ENCODE results near the gene AMOTL1. TPM values are rescaled to one million over a fixed set of nuclear protein-coding genes. Genes with fewer than 3 reads are reported as not detected.

AMOTL1 gene
- total RNA-seq, 3 donors from 2014 or later = 0.25 to 0.73 (median 0.69) TPM

DNA sequence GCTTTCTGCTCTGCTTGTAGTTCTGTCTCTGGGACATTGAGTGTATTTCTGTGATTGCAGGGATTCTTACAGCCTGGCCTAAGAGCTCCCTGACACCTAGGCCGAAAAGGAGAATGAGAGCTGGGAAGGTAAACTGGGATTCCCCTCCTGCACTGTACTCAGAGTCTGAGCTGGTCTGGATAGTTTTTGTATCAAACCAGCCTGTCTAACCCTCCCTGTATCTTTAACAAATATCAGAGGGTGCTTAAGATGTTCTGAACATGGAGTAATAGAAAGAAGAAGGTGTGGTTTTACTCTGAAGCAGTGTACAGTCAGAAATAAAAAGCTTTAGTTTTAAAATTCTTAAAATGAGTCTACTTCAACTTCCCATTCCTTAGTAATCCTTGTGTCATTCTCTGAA, 57.3 kb downstream of the AMOTL1 start:
- no peaks in the 10 kb centered on the region for H3K9me3 Mint-ChIP-seq
- no peak for ATAC-seq
- H3K36me3 Mint-ChIP-seq (ENCODE audit: insufficient read depth) = no peaks in the 10 kb centered on the region
- no peaks in the 10 kb centered on the region for H3K4me1 Mint-ChIP-seq (ENCODE audit: low read depth)
- no peak for DNase-seq
- H3K4me3 Mint-ChIP-seq = no peak overlapping the region
- peaks cover 4% of the 10 kb centered on the region for H3K27me3 Mint-ChIP-seq (ENCODE audit: low read depth)

DNA sequence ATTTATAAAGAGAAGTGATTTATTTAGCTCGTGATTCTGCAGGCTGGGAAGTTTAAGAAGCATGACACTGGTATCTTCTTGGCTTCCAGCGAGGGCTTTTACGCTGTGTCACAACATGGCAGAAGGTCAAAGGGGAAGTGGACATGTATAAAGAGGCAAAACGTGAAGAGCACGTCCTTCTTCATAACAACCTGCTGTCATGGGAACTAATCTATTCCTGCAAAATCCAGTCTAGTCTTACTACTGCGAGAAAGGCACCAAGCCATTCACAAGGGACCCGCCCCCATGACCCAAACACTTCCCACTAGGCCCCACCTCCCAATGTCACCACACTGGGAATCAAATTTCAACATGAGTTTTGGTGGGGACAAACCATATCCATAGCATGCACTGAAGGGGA, 58.3 kb downstream of the AMOTL1 start:
- H3K9me3 Mint-ChIP-seq = no peaks in the 10 kb centered on the region
- H3K27me3 Mint-ChIP-seq (ENCODE audit: low read depth) = peaks cover 4% of the 10 kb centered on the region
- H3K4me1 Mint-ChIP-seq (ENCODE audit: low read depth) = no peaks in the 10 kb centered on the region
- DNase-seq = no peak
- H3K36me3 Mint-ChIP-seq (ENCODE audit: insufficient read depth) = no peaks in the 10 kb centered on the region
- no peak overlapping the region for H3K4me3 Mint-ChIP-seq
- no peak for ATAC-seq

DNA sequence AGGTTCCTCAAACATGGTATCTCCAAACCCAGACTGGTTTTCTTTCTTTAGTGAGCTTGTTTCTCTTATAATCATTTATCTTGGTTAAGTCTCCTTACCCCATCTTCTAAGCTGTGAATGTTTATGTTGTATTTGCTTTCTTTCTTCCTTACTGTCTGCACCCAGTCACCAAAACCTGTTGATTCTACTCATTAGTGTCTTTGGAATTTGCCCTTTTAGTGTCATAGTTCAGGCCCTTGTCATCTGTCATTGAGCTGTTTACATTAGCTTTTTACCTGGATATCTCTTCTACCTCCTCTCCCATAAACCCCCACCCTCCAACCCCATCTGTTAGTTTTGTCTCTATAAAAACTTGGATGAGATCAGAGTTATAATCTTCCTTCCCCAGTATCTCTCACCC, 59.9 kb downstream of the AMOTL1 start:
- Mint-ChIP-seq H3K9me3 (no peaks in the 10 kb centered on the region), H3K27me3 (ENCODE audit: low read depth) (peaks cover 4% of the 10 kb centered on the region), H3K4me3 (no peak overlapping the region), H3K36me3 (ENCODE audit: insufficient read depth) (no peaks in the 10 kb centered on the region), H3K4me1 (ENCODE audit: low read depth) (no peaks in the 10 kb centered on the region)
- ATAC-seq = no peak
- DNase-seq = no peak

DNA sequence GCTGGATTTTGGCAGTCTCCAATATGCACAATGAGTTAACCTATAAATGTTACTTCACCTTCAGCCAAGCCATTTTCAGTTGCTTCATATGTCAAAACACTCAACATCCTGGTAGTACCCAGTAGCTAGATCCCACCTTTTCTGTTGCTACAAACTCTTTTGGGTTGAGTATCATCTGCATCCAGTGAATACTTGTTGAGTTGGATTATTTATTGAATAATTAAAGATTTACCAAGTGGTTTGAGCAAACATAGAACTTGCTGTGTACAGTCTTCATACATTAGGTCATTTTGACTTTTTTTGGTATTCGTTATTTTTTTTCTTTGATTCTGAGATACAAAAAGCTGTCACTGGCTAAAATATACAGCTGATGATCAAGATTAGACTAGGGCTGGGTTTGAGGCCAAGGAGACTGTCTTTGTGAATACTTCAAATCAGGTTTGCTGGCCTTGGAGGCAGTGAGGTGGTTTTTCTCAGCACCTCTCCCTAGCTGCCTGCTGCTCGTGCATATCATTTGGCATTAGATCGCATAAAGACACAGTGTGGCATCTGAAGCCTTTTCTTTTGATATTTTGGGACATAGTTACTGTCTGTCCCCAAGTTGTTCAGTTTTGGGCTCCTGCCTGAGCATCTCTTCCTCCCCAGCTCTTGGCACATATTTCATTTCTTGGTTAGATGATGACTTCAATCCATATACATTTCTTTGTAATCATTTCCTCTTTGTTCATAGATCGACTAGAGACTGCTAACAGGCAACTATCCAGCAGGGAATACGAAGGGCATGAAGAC, 62.8 kb downstream of the AMOTL1 start:
- Mint-ChIP-seq H3K4me3 (no peak overlapping the region), H3K4me1 (ENCODE audit: low read depth) (no peaks in the 10 kb centered on the region), H3K9me3 (no peaks in the 10 kb centered on the region), H3K36me3 (ENCODE audit: insufficient read depth) (no peaks in the 10 kb centered on the region), H3K27me3 (ENCODE audit: low read depth) (peaks cover 4% of the 10 kb centered on the region)
- ATAC-seq (no peak), DNase-seq (no peak)

DNA sequence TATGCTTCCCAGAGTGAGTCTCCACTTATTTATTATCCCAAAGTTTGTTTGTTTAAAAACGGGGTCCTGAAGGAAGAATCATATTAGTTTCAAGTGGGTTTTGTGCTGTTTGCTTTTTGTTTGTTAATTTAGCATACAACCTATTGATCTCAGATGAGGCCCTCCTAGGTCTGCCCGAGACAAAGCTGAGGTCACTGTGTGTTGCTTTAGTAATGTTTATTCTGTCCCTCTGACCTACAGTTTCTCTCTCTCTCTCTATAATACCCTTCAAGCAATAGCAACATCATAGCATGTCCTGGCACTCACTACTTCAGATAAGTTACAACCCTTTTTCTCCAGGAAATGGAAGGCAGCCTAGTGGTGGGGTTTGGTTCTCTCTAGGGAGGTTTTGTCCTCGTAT, 63.4 kb downstream of the AMOTL1 start:
- H3K9me3 Mint-ChIP-seq = no peaks in the 10 kb centered on the region
- ATAC-seq = no peak
- peaks cover 4% of the 10 kb centered on the region for H3K27me3 Mint-ChIP-seq (ENCODE audit: low read depth)
- H3K36me3 Mint-ChIP-seq (ENCODE audit: insufficient read depth) = no peaks in the 10 kb centered on the region
- DNase-seq = no peak
- no peaks in the 10 kb centered on the region for H3K4me1 Mint-ChIP-seq (ENCODE audit: low read depth)
- H3K4me3 Mint-ChIP-seq = no peak overlapping the region

DNA sequence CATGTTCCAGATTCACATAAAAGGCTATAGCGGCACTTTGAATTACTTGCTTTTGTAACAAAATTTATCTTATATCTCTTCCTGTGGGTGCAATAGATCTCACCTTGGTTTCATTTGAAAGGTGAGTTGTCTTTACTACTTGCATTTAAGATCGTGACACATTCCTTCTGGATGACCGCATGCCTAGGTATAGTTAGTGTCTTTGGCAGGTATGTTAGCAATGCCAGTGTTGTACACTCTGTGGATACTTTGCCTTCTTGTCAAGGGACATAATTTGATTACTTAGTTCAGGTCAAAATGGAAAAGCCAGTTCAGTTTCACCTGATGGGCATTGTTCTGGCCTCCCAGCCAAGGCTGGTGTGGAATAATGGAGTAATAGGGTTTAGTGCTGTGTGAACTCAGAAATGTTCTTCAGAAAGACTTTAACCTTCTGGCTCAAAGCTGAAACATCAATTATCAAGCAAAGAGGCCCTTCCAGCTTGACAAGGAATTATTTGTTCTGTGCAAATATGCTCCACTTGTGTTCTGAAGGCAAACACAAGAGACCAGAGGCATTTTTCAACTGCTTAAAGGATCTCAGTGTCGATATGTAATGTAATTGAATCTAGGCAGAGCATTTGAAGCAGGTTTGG, 64.6 kb downstream of the AMOTL1 start:
- no peak for DNase-seq

DNA sequence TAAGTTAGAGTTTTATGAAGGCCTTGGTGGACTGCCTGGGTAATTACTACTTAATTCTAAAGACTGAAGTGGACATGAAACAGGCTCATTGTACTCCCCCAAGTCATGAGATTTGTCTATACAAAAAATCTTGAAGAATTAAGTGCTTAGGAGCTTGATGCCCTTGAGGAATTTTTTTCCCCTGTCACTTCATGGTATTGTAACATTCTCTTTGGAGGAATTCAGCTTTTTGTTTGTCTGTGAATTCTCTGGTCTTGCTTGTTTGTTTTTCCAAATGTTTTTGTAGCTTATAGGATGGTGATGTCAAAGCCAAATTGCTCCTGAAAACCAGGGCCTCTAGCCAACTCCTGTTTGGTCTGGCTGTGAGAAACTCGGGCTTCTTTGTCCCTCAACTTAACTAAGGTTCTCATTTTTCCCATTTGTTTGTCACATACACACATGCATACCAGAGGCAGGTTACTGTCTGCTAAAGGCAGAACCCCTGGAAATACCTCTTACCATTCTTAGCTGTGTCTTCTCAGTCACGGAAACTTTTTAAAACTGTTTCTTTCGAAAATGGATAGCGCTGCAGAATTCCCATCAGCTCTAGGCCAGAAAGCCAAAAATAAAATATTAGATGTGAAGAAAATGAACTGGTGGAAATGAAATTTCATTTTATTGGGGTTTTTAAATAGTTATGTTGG, 66.9 kb downstream of the AMOTL1 start:
- Mint-ChIP-seq H3K36me3 (ENCODE audit: insufficient read depth) (no peaks in the 10 kb centered on the region), H3K4me1 (ENCODE audit: low read depth) (no peaks in the 10 kb centered on the region), H3K4me3 (no peak overlapping the region), H3K9me3 (no peaks in the 10 kb centered on the region), H3K27me3 (ENCODE audit: low read depth) (no peaks in the 10 kb centered on the region)
- ATAC-seq (no peak), DNase-seq (no peak)

More for the DNA sequence above, 64.6 kb downstream of the AMOTL1 start:
- Mint-ChIP-seq H3K9me3 (no peaks in the 10 kb centered on the region), H3K27me3 (ENCODE audit: low read depth) (peaks cover 4% of the 10 kb centered on the region), H3K4me1 (ENCODE audit: low read depth) (no peaks in the 10 kb centered on the region), H3K36me3 (ENCODE audit: insufficient read depth) (no peaks in the 10 kb centered on the region), H3K4me3 (no peak overlapping the region)
- no peak for ATAC-seq

DNA sequence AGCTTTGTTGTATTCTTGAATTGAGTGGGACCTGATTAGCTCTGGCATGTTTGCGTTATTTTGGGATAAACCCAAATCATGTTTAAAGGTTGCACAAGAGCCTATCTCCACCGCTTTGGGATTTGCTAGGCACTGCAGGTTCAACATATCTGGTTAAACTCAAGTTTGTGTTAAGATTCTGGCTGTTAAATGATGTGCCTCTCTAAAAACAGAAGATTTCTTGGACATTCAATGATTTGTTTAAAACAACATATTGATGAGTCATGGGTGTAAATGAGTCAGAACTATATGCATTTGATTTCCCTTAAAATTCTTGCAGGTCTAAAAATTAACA, 67.4 kb downstream of the AMOTL1 start:
- no peaks in the 10 kb centered on the region for H3K27me3 Mint-ChIP-seq (ENCODE audit: low read depth)
- no peak for DNase-seq
- H3K36me3 Mint-ChIP-seq (ENCODE audit: insufficient read depth) = no peaks in the 10 kb centered on the region
- H3K4me3 Mint-ChIP-seq = no peak overlapping the region
- no peak for ATAC-seq
- H3K4me1 Mint-ChIP-seq (ENCODE audit: low read depth) = no peaks in the 10 kb centered on the region
- H3K9me3 Mint-ChIP-seq = no peaks in the 10 kb centered on the region

DNA sequence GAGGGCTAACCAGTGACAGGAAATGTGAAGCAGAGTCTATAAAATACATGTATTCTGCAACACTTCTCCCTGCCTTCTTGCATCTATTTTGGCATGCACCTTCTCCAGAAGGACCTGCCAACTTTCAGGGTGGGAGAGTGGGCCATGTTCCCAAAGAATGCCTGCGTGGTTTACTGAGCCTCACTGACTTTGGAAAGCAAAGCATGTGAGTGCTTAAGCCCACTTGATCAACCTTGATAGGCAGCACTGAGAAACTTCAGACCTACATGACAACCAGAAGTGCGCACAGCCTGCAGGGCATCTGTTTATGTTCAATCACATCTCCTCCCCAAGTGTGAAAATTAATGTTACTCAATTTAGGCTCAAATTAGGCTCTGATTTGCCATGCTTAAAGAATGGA, 69.2 kb downstream of the AMOTL1 start:
- Mint-ChIP-seq H3K9me3 (no peaks in the 10 kb centered on the region), H3K36me3 (ENCODE audit: insufficient read depth) (no peaks in the 10 kb centered on the region), H3K27me3 (ENCODE audit: low read depth) (no peaks in the 10 kb centered on the region), H3K4me3 (no peak overlapping the region), H3K4me1 (ENCODE audit: low read depth) (no peaks in the 10 kb centered on the region)
- DNase-seq (no peak), ATAC-seq (no peak)

DNA sequence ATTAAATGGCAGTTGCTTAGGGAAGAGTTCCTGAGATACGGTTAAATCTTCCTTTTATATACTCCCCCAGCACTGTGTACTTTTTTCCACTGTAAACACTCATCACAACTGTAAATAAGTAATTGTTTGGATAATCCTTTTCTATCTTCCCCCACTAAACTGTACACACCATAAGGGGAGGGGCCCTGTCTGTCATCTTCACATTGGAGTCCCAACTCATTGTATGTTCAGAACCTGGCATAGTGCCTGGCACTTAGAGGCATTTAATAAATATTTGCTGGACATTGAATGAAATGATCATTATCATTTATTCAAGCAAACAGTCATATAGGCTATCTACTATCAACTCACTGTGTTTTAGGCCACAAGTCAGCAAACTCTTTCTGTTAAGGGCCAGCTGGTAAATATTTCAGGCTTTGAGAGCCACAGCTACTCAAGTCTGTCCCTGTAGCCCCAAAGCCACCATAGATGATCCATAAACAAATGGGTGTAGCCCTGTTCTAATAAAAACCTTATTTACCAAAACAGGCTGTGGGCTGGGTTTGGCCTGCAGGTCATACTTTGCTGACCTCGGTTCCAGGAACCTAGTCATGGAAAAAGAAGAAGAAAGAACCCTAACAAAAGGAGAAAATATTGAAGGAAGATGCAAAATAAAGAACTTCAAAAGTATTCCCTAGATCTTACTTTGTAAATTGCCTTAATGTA, 70.0 kb downstream of the AMOTL1 start:
- no peaks in the 10 kb centered on the region for H3K36me3 Mint-ChIP-seq (ENCODE audit: insufficient read depth)
- no peak for ATAC-seq
- no peak overlapping the region for H3K4me3 Mint-ChIP-seq

DNA sequence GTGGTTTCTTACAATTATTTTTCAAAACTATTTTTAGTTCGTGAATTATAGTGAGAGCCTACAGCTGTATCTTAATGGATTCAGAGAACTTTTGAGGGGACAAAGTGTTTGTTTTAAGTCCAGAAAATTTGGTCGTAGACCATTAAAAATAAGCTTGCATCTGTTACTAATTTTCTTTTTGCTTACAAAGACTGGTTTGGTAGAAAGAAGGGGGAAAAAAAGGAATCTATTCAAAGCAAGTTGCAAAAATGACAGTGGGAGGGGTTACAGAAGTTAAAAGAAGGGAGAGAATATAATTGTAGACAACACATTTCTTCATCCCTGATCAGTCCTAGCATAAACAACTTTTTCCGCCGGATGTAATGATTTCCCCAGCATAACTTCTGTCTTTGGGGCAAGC, 72.1 kb downstream of the AMOTL1 start:
- no peak for ATAC-seq
- H3K4me1 Mint-ChIP-seq (ENCODE audit: low read depth) = no peaks in the 10 kb centered on the region
- H3K4me3 Mint-ChIP-seq = no peak overlapping the region
- DNase-seq = no peak
- no peaks in the 10 kb centered on the region for H3K9me3 Mint-ChIP-seq
- no peaks in the 10 kb centered on the region for H3K27me3 Mint-ChIP-seq (ENCODE audit: low read depth)
- H3K36me3 Mint-ChIP-seq (ENCODE audit: insufficient read depth) = no peaks in the 10 kb centered on the region

More for the DNA sequence above, 70.0 kb downstream of the AMOTL1 start:
- Mint-ChIP-seq H3K27me3 (ENCODE audit: low read depth) (no peaks in the 10 kb centered on the region), H3K4me1 (ENCODE audit: low read depth) (no peaks in the 10 kb centered on the region), H3K9me3 (no peaks in the 10 kb centered on the region)
- DNase-seq = no peak

DNA sequence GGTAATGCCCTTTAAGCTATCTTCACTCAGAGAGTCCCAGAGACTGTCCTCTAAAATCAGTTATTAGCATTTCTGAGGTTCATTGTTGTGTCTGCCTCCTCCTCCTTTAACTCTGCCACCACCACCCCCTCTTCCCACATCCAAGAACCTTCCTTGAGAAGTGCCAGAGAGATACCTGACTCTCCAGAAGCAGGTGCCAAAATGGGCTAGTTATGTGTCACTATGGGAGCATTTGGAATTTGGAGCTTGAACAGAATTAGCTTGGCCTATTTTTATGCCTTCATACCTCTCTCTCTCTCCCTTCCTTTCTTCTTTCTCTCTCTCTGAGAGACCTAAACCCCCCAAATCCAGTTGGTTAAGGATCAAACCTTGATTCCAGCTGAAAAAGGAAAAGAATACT, 75.9 kb downstream of the AMOTL1 start:
- Mint-ChIP-seq H3K4me1 (ENCODE audit: low read depth) (no peaks in the 10 kb centered on the region), H3K36me3 (ENCODE audit: insufficient read depth) (no peaks in the 10 kb centered on the region), H3K9me3 (no peaks in the 10 kb centered on the region), H3K27me3 (ENCODE audit: low read depth) (no peaks in the 10 kb centered on the region), H3K4me3 (no peak overlapping the region)
- ATAC-seq (no peak), DNase-seq (no peak)

DNA sequence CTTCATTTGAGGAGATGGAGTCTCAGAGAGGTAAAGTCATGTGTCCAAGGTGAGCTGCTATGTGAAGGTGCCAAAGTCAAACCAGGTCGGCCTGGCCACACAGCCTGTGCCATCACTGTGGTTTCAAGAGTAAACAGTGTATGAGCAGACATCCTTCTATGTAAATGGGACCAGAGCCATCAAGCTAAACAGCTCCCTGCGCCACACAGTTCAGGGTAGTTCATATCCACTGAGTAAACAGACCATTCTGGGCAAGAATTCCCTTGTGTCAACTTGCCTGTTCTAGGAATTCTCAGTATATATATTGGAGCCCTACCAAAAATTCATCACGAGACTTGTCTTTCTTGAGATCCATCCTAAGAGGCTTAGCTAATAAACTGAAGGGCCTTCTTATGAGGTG, 77.5 kb downstream of the AMOTL1 start:
- Mint-ChIP-seq H3K9me3 (no peaks in the 10 kb centered on the region), H3K36me3 (ENCODE audit: insufficient read depth) (no peaks in the 10 kb centered on the region), H3K4me1 (ENCODE audit: low read depth) (no peaks in the 10 kb centered on the region), H3K4me3 (no peak overlapping the region), H3K27me3 (ENCODE audit: low read depth) (no peaks in the 10 kb centered on the region)
- ATAC-seq (no peak), DNase-seq (no peak)

DNA sequence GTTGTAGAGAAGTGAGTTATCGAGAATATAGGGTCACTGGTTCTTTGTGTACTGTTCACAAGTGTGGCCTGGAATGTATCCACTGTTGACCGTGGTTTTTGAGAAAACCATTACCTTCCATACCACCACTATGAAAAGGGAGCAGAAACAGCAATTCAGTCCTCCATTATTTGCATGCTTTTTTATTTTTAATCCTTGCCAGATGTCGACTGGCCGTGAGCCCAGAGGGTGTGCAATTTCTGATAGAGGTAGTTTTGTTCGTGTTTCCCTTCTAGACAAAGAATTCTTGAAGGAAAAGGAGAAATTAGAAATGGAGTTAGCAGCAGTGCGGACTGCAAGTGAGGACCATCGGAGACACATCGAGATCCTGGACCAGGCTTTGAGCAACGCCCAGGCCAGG, 81.7 kb downstream of the AMOTL1 start:
- no peak for ATAC-seq
- no peaks in the 10 kb centered on the region for H3K4me1 Mint-ChIP-seq (ENCODE audit: low read depth)
- no peaks in the 10 kb centered on the region for H3K27me3 Mint-ChIP-seq (ENCODE audit: low read depth)
- H3K9me3 Mint-ChIP-seq = no peaks in the 10 kb centered on the region
- no peak for DNase-seq
- H3K36me3 Mint-ChIP-seq (ENCODE audit: insufficient read depth) = no peaks in the 10 kb centered on the region
- no peak overlapping the region for H3K4me3 Mint-ChIP-seq
